SK-N-SH treated with all-trans-retinoic acid at 6 μM for 48 hours (cell line): ENCODE data around the gene S100A11.

Experiments used
- ARNTL ChIP-seq: fragments of 450-650 bp; formaldehyde crosslinking; IDR thresholded peaks from 2 replicates; pipeline ENCODE4 v1.5.0; 2020; ENCODE audit warnings: low read depth, mild to moderate bottlenecking, moderate library complexity, borderline replicate concordance
- CREB5 ChIP-seq: fragments of 250-450 bp; sonication (Bioruptor Pico); IDR thresholded peaks from 2 replicates; pipeline ENCODE4 v1.5.1; 2020; ENCODE audit warnings: low read depth, mild to moderate bottlenecking, moderate library complexity
- GLIS3 ChIP-seq: fragments of 250-450 bp; sonication (Bioruptor Pico); IDR thresholded peaks from 2 replicates; pipeline ENCODE4 v1.5.0; 2020; ENCODE audit warnings: mild to moderate bottlenecking, moderate library complexity
- ISL1 ChIP-seq: fragments of 250-450 bp; sonication (Bioruptor Pico); IDR thresholded peaks from 2 replicates; pipeline ENCODE4 v2.1.2; 2022; ENCODE audit warnings: mild to moderate bottlenecking, moderate library complexity
- PATZ1 ChIP-seq: fragments of 250-450 bp; sonication (Bioruptor Pico); IDR thresholded peaks from 2 replicates; pipeline ENCODE4 v1.8.0; 2020; ENCODE audit warnings: mild to moderate bottlenecking, moderate library complexity, borderline replicate concordance
- POU6F1 ChIP-seq: fragments of 250-450 bp; sonication (Bioruptor Pico); IDR thresholded peaks from 2 replicates; pipeline ENCODE4 v1.8.0; 2021; ENCODE audit warnings: low read depth, mild to moderate bottlenecking, moderate library complexity, borderline replicate concordance
- PPARA ChIP-seq: fragments of 250-450 bp; sonication (Bioruptor Pico); IDR thresholded peaks from 2 replicates; pipeline ENCODE4 v1.5.0; 2020; ENCODE audit warnings: mild to moderate bottlenecking, borderline replicate concordance
- RARB ChIP-seq: fragments of 250-450 bp; sonication (Bioruptor Pico); IDR thresholded peaks from 2 replicates; pipeline ENCODE4 v1.8.0; 2021; ENCODE audit warnings: mild to moderate bottlenecking, moderate library complexity
- SNAI2 ChIP-seq: fragments of 250-450 bp; sonication (Bioruptor Pico); IDR thresholded peaks from 2 replicates; pipeline ENCODE4 v1.5.0; 2020; ENCODE audit warnings: mild to moderate bottlenecking, moderate library complexity
- TCF4 ChIP-seq: fragments of 250-450 bp; sonication (Bioruptor Pico); IDR thresholded peaks from 2 replicates; pipeline ENCODE4 v1.8.0; 2021; ENCODE audit warnings: mild to moderate bottlenecking, moderate library complexity, borderline replicate concordance
- TSHZ2 ChIP-seq: fragments of 250-450 bp; sonication (Bioruptor Pico); IDR thresholded peaks from 2 replicates; pipeline ENCODE4 v1.5.0; 2020; ENCODE audit warnings: mild to moderate bottlenecking, moderate library complexity
- ZFP30 ChIP-seq: fragments of 450-650 bp; formaldehyde crosslinking; IDR thresholded peaks from 2 replicates; pipeline ENCODE4 v1.5.0; 2022; ENCODE audit warnings: mild to moderate bottlenecking, moderate library complexity
- ZNF565 ChIP-seq: fragments of 450-650 bp; formaldehyde crosslinking; conservative IDR thresholded peaks from 2 replicates; pipeline ENCODE4 v1.5.0; 2020; ENCODE audit warnings: low read depth, mild to moderate bottlenecking, moderate library complexity

- TF ChIP-seq POU6F1 (CRISPR knock-in tag) (no peak), PATZ1 (no peak), GLIS3 (CRISPR knock-in tag) (no peak), ARNTL (no peak), CREB5 (CRISPR knock-in tag) (no peak), ZFP30 (no peak), ZNF565 (CRISPR knock-in tag) (no peak), SNAI2 (no peak), TSHZ2 (CRISPR knock-in tag) (no peak), RARB (no peak), PPARA (CRISPR knock-in tag) (no peak), ISL1 (CRISPR knock-in tag) (no peak), TCF4 (CRISPR knock-in tag) (no peak)
These were observed 32.9 kb downstream of the S100A11 start for GRCh38 chr1:152003846-152004442.
